T-cell (primary cell): ENCODE data around the gene PPP1R9A. TPM values are rescaled to one million over a fixed set of nuclear protein-coding genes. Genes with fewer than 3 reads are reported as not detected.

Source experiments
- ATAC-seq, 4 experiments: fragments of 200-7000 bp in 3 of 4; fragments of 150-1000 bp in 1 of 4; cut with Tn5 transposase; replicated peaks in 1 of 4; 1 replicate in 3 of 4; 2 replicates in 1 of 4; pipeline ENCODE4 v1.10.0; 2021; ENCODE audit warnings: moderate library complexity in 3 of 4, mild to moderate bottlenecking in 2 of 4, moderate number of reproducible peaks in 1 of 4
- CTCF ChIA-PET, 2 donors: fragments of 300-600 bp; sonication (Branson Sonifier 250); formaldehyde crosslinking; loops; one replicate each; lab custom pipeline; 2022; ENCODE audit warnings: antibody characterized with exemption in 2 of 2; lab: Charles Lee
- POLR2A ChIA-PET, 2 donors: fragments of 300-600 bp; sonication (Branson Sonifier 250); formaldehyde crosslinking; loops; one replicate each; lab custom pipeline; 2022; ENCODE audit warnings: antibody characterized with exemption in 2 of 2; lab: Charles Lee
- DNase-seq, 35 experiments: peaks; one replicate each; pipeline versions ENCODE4 v3.0.0 to v3.0.0-alpha.2; 2013 to 2023
- H3K27ac ChIP-seq: one replicate; pipeline ENCODE4 v1.5.1; 2013; ENCODE audit warnings: low read length
- H3K27me3 ChIP-seq, 2 experiments: replicated peaks in 1 of 2; 1 replicate in 1 of 2; 2 replicates in 1 of 2; pipeline versions ENCODE4 v1.6.1 to v1.7.0; 2013; ENCODE audit warnings: low read length in 1 of 2, mixed read lengths in 1 of 2; ENCODE audit not compliant: control insufficient read depth in 2 of 2, insufficient read depth in 2 of 2; ENCODE audit errors: extremely low read depth in 1 of 2
- H3K36me3 ChIP-seq, 2 donors: 1 replicate in 1 of 2; 2 replicates in 1 of 2; pipeline versions ENCODE4 v1.6.1 to v1.7.0; 2013; ENCODE audit warnings: low read length in 1 of 2; ENCODE audit not compliant: control insufficient read depth in 2 of 2, insufficient read depth in 1 of 2; ENCODE audit errors: extremely low read depth in 1 of 2
- H3K4me1 ChIP-seq, 2 experiments: 1 replicate in 1 of 2; 2 replicates in 1 of 2; pipeline versions ENCODE4 v1.6.1 to v1.7.0; 2013; ENCODE audit warnings: low read length in 2 of 2, mixed read lengths in 1 of 2; ENCODE audit not compliant: insufficient read depth in 2 of 2, control insufficient read depth in 1 of 2; ENCODE audit errors: extremely low read depth in 1 of 2
- H3K4me3 ChIP-seq, 2 donors: 1 replicate in 1 of 2; 2 replicates in 1 of 2; pipeline versions ENCODE4 v1.5.1 to v1.7.0; 2013; ENCODE audit warnings: mild to moderate bottlenecking in 2 of 2, low read length in 1 of 2, moderate library complexity in 1 of 2; ENCODE audit not compliant: control insufficient read depth in 1 of 2; ENCODE audit errors: extremely low read depth in 1 of 2
- H3K9me3 ChIP-seq: 2 replicates; pipeline ENCODE4 v1.7.0; 2013
- H3K27ac Mint-ChIP-seq, 2 donors: one replicate each; pipeline ENCODE4 v1.8.0; 2020 to 2021; ENCODE audit warnings: mild to moderate bottlenecking in 2 of 2, mixed read lengths in 2 of 2
- H3K27me3 Mint-ChIP-seq, 2 donors: one replicate each; pipeline ENCODE4 v1.8.0; 2021 to 2022; ENCODE audit warnings: mixed read lengths in 2 of 2
- H3K36me3 Mint-ChIP-seq: one replicate; pipeline ENCODE4 v1.8.0; 2021; ENCODE audit warnings: mixed read lengths
- H3K4me1 Mint-ChIP-seq, 3 donors: one replicate each; pipeline ENCODE4 v1.8.0; 2020 to 2022; ENCODE audit warnings: mixed read lengths in 3 of 3, mild to moderate bottlenecking in 1 of 3
- H3K4me3 Mint-ChIP-seq, 3 donors: one replicate each; pipeline ENCODE4 v1.8.0; 2020 to 2022; ENCODE audit warnings: mild to moderate bottlenecking in 3 of 3, mixed read lengths in 3 of 3, moderate library complexity in 3 of 3
- H3K9me3 Mint-ChIP-seq, 3 donors: one replicate each; pipeline ENCODE4 v1.8.0; 2020 to 2022; ENCODE audit warnings: mixed read lengths in 3 of 3
- WGBS: methylation state at CpG from one replicate; pipeline ENCODE4 v1.1.5; 2013; ENCODE audit warnings: missing lambda C conversion rate; ENCODE audit not compliant: insufficient coverage; 5-methylcytosine and 5-hydroxymethylcytosine counted together
- total RNA-seq, 35 experiments: library from RNA in 6 of 35; stranded (reverse) in 6 of 35; fragments of 120-200 nt in 1 of 35; gene quantifications; one replicate each; pipeline versions ENCODE4 v1.2.1 to v1.2.4 and lab custom pipeline; 2013 to 2026

PPP1R9A gene
- total RNA-seq, 5 donors from 2014 or later (not counting 1 experiment from before 2014, with no cell fraction given), result 0.10 to 0.23 (median 0.13) TPM; not detected in 2

DNA sequence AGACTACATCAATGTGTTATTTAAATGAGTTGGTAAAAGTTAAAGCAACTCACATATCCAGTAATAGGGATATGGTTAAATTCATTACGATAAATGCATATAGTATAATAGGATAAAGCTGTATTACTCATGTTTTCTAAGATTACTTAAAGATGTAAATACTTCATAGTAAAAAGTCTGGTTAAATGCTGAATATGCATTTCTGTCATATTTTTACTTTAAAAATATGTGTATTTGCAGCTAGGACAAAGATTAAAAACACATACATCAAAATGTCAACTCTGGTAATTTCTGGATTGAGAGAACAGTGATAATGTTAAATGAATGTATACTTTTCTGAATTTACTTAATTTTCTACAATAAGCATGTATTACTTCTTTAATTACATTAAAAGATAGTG lies 15.1 kb downstream of the PPP1R9A start:
- no peaks in the 10 kb centered on the region for H3K36me3 ChIP-seq
- H3K9me3 Mint-ChIP-seq, result no peaks in the 10 kb centered on the region
- DNase-seq (no peak), ATAC-seq (no peak)
- no peak overlapping the region for H3K4me3 Mint-ChIP-seq
- no peaks in the 10 kb centered on the region for H3K4me1 ChIP-seq
- H3K27ac Mint-ChIP-seq, result no peak overlapping the region
- H3K36me3 Mint-ChIP-seq, result no peaks in the 10 kb centered on the region
- H3K27ac ChIP-seq, result no peak overlapping the region
- H3K27me3 Mint-ChIP-seq, result peaks cover 3% of the 10 kb centered on the region in 2 donors
- ChIA-PET POLR2A (no interaction called here), CTCF (no interaction called here)
- H3K27me3 ChIP-seq, result no peaks in the 10 kb centered on the region
- H3K4me1 Mint-ChIP-seq, result peaks cover 0 to 4% (median 0%) of the 10 kb centered on the region in 3 donors
- no peaks in the 10 kb centered on the region for H3K9me3 ChIP-seq
- WGBS, result no CpG with 5 or more reads among the region's 1 CpG
- H3K4me3 ChIP-seq, result no peak overlapping the region

DNA sequence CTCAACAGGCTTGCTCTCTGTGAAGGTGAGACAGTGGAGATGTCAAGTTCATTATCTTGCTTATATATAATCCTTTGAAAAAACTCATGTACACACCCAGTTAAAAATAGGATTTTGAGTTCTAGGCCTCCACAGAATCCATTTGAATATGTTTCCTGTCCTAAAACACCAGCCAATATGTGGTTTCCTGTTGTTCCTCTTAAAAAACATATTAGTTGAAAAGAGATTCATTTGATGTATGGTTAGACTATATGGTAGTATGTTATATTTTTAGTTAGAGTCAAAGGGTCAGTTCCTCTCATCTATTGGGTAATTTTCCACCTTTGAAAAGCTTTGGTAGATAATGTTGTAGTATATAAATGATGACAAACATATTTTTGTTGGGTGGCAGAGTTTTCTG lies 16.0 kb downstream of the PPP1R9A start:
- CTCF ChIA-PET, result no interaction called here

DNA sequence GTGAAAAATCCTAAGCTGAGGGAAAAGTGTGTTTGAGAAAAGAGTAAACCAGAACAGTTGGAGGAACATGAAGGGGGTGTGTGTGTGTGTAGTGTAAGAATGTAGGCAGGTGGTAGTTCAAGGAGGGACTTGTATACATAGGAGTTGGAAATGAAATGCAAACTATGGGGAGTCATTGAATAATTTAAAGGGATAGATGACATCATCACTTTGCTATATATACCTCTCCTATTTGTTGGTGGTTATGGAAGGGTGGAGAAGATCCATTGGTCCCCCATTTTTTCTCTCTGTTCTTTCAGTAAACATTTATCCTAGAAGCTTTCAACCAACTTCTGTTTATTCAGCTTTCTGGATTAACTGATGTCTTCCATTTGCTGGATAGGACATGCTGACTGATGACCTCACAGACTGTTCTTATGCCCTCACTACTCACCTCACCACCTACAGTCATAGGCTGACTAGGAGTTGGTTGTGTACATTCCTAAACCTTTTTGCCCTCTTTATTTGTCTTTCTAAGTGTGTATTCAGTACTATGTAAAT lies 20.8 kb downstream of the PPP1R9A start:
- ATAC-seq, result no peak
- Histone ChIP-seq H3K36me3 (no peaks in the 10 kb centered on the region), H3K4me3 (no peak overlapping the region), H3K4me1 (no peaks in the 10 kb centered on the region), H3K27me3 (no peaks in the 10 kb centered on the region), H3K9me3 (no peaks in the 10 kb centered on the region), H3K27ac (no peak overlapping the region)
- POLR2A ChIA-PET, result no interaction called here
- CTCF ChIA-PET, result no interaction called here
- H3K36me3 Mint-ChIP-seq, result no peaks in the 10 kb centered on the region
- no peak for DNase-seq
- no peak overlapping the region for H3K4me3 Mint-ChIP-seq
- H3K27ac Mint-ChIP-seq, result no peak overlapping the region
- no peaks in the 10 kb centered on the region for H3K9me3 Mint-ChIP-seq
- no peaks in the 10 kb centered on the region for H3K27me3 Mint-ChIP-seq
- H3K4me1 Mint-ChIP-seq, result peaks cover 0 to under 1% (median 0%) of the 10 kb centered on the region in 3 donors

More for the DNA sequence above, 16.0 kb downstream of the PPP1R9A start:
- no peak overlapping the region for H3K4me3 Mint-ChIP-seq
- H3K36me3 Mint-ChIP-seq, result no peaks in the 10 kb centered on the region
- Histone ChIP-seq H3K4me3 (no peak overlapping the region), H3K9me3 (no peaks in the 10 kb centered on the region), H3K27ac (no peak overlapping the region), H3K27me3 (no peaks in the 10 kb centered on the region), H3K36me3 (no peaks in the 10 kb centered on the region), H3K4me1 (no peaks in the 10 kb centered on the region)
- POLR2A ChIA-PET, result no interaction called here
- ATAC-seq (no peak), DNase-seq (no peak)
- peaks cover 2 to 3% of the 10 kb centered on the region in 2 donors for H3K27me3 Mint-ChIP-seq
- H3K4me1 Mint-ChIP-seq, result peaks cover 0 to 4% (median 0%) of the 10 kb centered on the region in 3 donors
- no peaks in the 10 kb centered on the region for H3K9me3 Mint-ChIP-seq
- no peak overlapping the region for H3K27ac Mint-ChIP-seq

DNA sequence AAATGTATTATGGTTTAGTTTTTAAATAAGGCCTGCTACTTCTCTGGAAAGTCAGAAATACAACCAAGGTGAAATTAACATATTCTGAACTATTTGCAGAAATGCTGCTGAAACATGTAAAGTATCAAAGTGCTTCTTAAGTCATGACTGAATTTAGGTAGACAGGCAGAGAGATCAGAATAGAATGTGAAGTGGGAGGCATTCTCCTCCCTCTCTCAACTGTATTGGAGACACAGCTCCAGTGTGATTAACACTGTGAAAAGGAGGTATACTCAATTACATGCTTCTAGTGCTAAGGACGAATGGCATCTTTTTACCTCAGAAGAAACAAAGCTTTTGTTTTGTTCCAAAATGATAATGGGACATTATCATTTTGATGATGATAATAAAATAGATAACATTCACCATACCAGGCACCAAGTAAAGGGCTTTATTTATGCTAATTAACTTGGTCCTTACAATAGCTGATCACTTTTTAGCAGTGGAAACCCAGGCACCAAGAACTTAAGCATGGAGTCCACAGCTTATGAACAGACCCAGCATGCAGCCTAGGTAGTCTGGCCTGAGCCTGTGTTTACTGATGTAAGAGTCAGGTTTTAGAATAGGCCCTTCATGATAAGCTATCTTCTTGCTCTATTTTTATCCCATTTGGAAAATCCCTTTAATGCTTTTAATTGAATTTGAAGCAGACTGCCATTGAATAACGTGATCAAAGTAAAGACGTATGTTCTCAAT lies 26.0 kb downstream of the PPP1R9A start:
- no peak overlapping the region for H3K27ac ChIP-seq
- no peak overlapping the region for H3K27ac Mint-ChIP-seq
- CTCF ChIA-PET, result interaction anchor here in 1 of 2 donors (0.6 kb wide), 1 partner anchor 61 kb away, joined by 4 read pairs; no protein-coding TSS in a partner anchor

DNA sequence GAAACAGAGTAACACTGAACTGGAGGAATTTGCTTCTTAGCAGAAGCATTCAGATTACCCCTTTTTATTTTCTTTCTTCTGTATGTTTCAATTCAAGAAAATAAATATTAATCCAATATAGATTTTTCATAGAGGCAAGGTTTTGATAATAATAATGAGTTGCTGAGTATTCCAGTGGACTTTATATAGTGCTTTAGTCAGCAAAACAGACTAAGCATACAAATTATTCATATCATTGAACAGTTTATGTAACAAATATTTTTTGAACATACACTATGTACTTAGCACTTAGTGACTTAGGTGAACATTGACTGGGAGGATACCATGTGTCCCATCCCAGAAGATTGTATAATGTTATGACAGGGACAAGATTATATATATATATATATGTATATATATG lies 32.0 kb downstream of the PPP1R9A start:
- Mint-ChIP-seq H3K9me3 (no peaks in the 10 kb centered on the region), H3K4me3 (no peak overlapping the region), H3K27me3 (no peaks in the 10 kb centered on the region), H3K4me1 (no peaks in the 10 kb centered on the region), H3K36me3 (no peaks in the 10 kb centered on the region), H3K27ac (no peak overlapping the region)
- DNase-seq (no peak), ATAC-seq (no peak)
- H3K36me3 ChIP-seq, result no peaks in the 10 kb centered on the region
- ChIA-PET POLR2A (no interaction called here), CTCF (no interaction called here)
- no peaks in the 10 kb centered on the region for H3K27me3 ChIP-seq
- H3K9me3 ChIP-seq, result no peaks in the 10 kb centered on the region
- H3K4me1 ChIP-seq, result no peaks in the 10 kb centered on the region
- H3K27ac ChIP-seq, result no peak overlapping the region
- no peak overlapping the region for H3K4me3 ChIP-seq

More for the DNA sequence above, 26.0 kb downstream of the PPP1R9A start:
- DNase-seq (no peak), ATAC-seq (no peak)
- no peaks in the 10 kb centered on the region for H3K9me3 ChIP-seq
- no peaks in the 10 kb centered on the region for H3K4me1 Mint-ChIP-seq
- no peaks in the 10 kb centered on the region for H3K9me3 Mint-ChIP-seq
- no peaks in the 10 kb centered on the region for H3K36me3 ChIP-seq
- no peaks in the 10 kb centered on the region for H3K4me1 ChIP-seq
- no peaks in the 10 kb centered on the region for H3K27me3 Mint-ChIP-seq
- no peaks in the 10 kb centered on the region for H3K36me3 Mint-ChIP-seq
- POLR2A ChIA-PET, result no interaction called here
- H3K4me3 Mint-ChIP-seq, result no peak overlapping the region
- no peaks in the 10 kb centered on the region for H3K27me3 ChIP-seq
- WGBS, result no CpG with 5 or more reads among the region's 3 CpGs
- H3K4me3 ChIP-seq, result no peak overlapping the region

DNA sequence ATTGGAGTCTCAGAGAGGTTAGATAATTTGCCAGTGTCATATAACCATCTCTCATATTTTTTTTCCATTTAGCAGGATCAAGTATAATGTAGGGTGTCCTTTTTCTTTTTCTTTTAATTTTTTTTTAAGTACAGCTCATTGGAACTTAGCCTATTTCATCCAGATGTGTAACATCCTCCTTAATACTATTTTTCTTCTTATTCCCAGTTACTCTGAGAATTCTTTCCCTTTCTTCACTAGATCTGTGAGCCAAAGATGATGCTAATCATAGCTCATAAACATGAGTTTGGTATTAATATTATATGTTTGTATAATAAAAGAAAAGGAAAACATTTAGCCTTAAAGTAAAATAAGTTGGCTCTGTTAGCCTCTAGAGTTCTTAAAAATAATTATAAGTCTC lies 32.8 kb downstream of the PPP1R9A start:
- Histone ChIP-seq H3K36me3 (no peaks in the 10 kb centered on the region), H3K9me3 (no peaks in the 10 kb centered on the region), H3K27me3 (no peaks in the 10 kb centered on the region), H3K4me3 (no peak overlapping the region), H3K27ac (no peak overlapping the region), H3K4me1 (no peaks in the 10 kb centered on the region)
- ChIA-PET CTCF (no interaction called here), POLR2A (no interaction called here)
- Mint-ChIP-seq H3K9me3 (no peaks in the 10 kb centered on the region), H3K27me3 (no peaks in the 10 kb centered on the region), H3K4me1 (no peaks in the 10 kb centered on the region), H3K36me3 (no peaks in the 10 kb centered on the region), H3K4me3 (no peak overlapping the region), H3K27ac (no peak overlapping the region)
- no peak for DNase-seq
- no peak for ATAC-seq
